ENCODE results near the gene GUCY1B1. TPM values are rescaled to one million over a fixed set of nuclear protein-coding genes. Genes with fewer than 3 reads are reported as not detected.
"Not testable (repeated sequence)": the region's sequence is repeated elsewhere in the genome, so short reads cannot be mapped to it uniquely, and the experiment has no call there.

GUCY1B1 gene
- total RNA-seq, 1 donor from 2014 or later, result 13.2 TPM

GRCh38 chr4:155795991-155796390, 37.2 kb downstream of the GUCY1B1 start:
- peaks cover 11% of the 10 kb centered on the region for H3K4me1 Mint-ChIP-seq (ENCODE audit: unreplicated experiment)

GRCh38 chr4:155797581-155797980, 38.8 kb downstream of the GUCY1B1 start:
- H3K36me3 Mint-ChIP-seq (ENCODE audit: unreplicated experiment), result peaks cover 23% of the 10 kb centered on the region
- not testable (repeated sequence) for DNase-seq (ENCODE audit: extremely low spot score, unreplicated experiment); H3K4me3 Mint-ChIP-seq (ENCODE audit: unreplicated experiment); H3K27me3 Mint-ChIP-seq (ENCODE audit: unreplicated experiment); H3K9me3 Mint-ChIP-seq (ENCODE audit: unreplicated experiment); H3K27ac Mint-ChIP-seq (ENCODE audit: unreplicated experiment)
- H3K4me1 Mint-ChIP-seq (ENCODE audit: unreplicated experiment), result peaks cover 11% of the 10 kb centered on the region

More at GRCh38 chr4:155795991-155796390, 37.2 kb downstream of the GUCY1B1 start:
- peak; percentile 40 for TF ChIP-seq CTCF (IDR thresholded peaks at IDR 0.05)
- no peak for DNase-seq (ENCODE audit: extremely low spot score, unreplicated experiment)
- Mint-ChIP-seq H3K27me3 (ENCODE audit: unreplicated experiment) (no peaks in the 10 kb centered on the region), H3K27ac (ENCODE audit: unreplicated experiment) (no peak overlapping the region), H3K36me3 (ENCODE audit: unreplicated experiment) (peaks cover 22% of the 10 kb centered on the region), H3K9me3 (ENCODE audit: unreplicated experiment) (no peaks in the 10 kb centered on the region), H3K4me3 (ENCODE audit: unreplicated experiment) (no peak overlapping the region)

GRCh38 chr4:155799116-155799793, 40.4 kb downstream of the GUCY1B1 start:
- peak overlapping the region; percentile 55 for H3K27ac Mint-ChIP-seq (ENCODE audit: unreplicated experiment)
- H3K4me1 Mint-ChIP-seq (ENCODE audit: unreplicated experiment), result peaks cover 15% of the 10 kb centered on the region
- H3K27me3 Mint-ChIP-seq (ENCODE audit: unreplicated experiment), result no peaks in the 10 kb centered on the region
- H3K4me3 Mint-ChIP-seq (ENCODE audit: unreplicated experiment), result no peak overlapping the region
- TF ChIP-seq CTCF (IDR thresholded peaks at IDR 0.05), result no peak
- no peak for DNase-seq (ENCODE audit: extremely low spot score, unreplicated experiment)
- H3K36me3 Mint-ChIP-seq (ENCODE audit: unreplicated experiment), result peaks cover 25% of the 10 kb centered on the region
- no peaks in the 10 kb centered on the region for H3K9me3 Mint-ChIP-seq (ENCODE audit: unreplicated experiment)

- Mint-ChIP-seq H3K4me3 (ENCODE audit: unreplicated experiment) (no peak overlapping the region), H3K27ac (ENCODE audit: unreplicated experiment) (peak overlapping the region; percentile 21), H3K36me3 (ENCODE audit: unreplicated experiment) (peaks cover 25% of the 10 kb centered on the region), H3K4me1 (ENCODE audit: unreplicated experiment) (peaks cover 20% of the 10 kb centered on the region), H3K9me3 (ENCODE audit: unreplicated experiment) (no peaks in the 10 kb centered on the region), H3K27me3 (ENCODE audit: unreplicated experiment) (no peaks in the 10 kb centered on the region)
- DNase-seq (ENCODE audit: extremely low spot score, unreplicated experiment), result no peak
- no peak for TF ChIP-seq CTCF (IDR thresholded peaks at IDR 0.05)
These were observed 40.9 kb downstream of the GUCY1B1 start for GRCh38 chr4:155799794-155800123.

GRCh38 chr4:155800685-155801343, 42.0 kb downstream of the GUCY1B1 start:
- H3K4me3 Mint-ChIP-seq (ENCODE audit: unreplicated experiment), result no peak overlapping the region
- DNase-seq (ENCODE audit: extremely low spot score, unreplicated experiment), result no peak
- H3K4me1 Mint-ChIP-seq (ENCODE audit: unreplicated experiment), result peaks cover 29% of the 10 kb centered on the region
- no peaks in the 10 kb centered on the region for H3K27me3 Mint-ChIP-seq (ENCODE audit: unreplicated experiment)
- no peaks in the 10 kb centered on the region for H3K9me3 Mint-ChIP-seq (ENCODE audit: unreplicated experiment)
- no peak overlapping the region for H3K27ac Mint-ChIP-seq (ENCODE audit: unreplicated experiment)
- TF ChIP-seq CTCF (IDR thresholded peaks at IDR 0.05), result no peak
- peaks cover 30% of the 10 kb centered on the region for H3K36me3 Mint-ChIP-seq (ENCODE audit: unreplicated experiment)
